ENCODE data around the gene ZNF92. TPM values are rescaled to one million over a fixed set of nuclear protein-coding genes. Genes with fewer than 3 reads are reported as not detected.

ZNF92 gene
- total and polyA plus RNA-seq, 2 of the 13 experiments (the other 11 are each of a cell fraction or from before 2014, with no cell fraction given) = 4.0 to 13.2 TPM

- TF ChIP-seq PAXIP1 (CRISPR knock-in tag; conservative IDR thresholded peaks at IDR 0.05) (peak; percentile 18; the same call in 1 of the 2 replicates), HMG20A (CRISPR knock-in tag; IDR thresholded peaks at IDR 0.05; ENCODE audit: borderline replicate concordance) (peak; percentile 11; the same call in 1 of the 2 replicates), ZMAT5 (CRISPR knock-in tag; IDR thresholded peaks at IDR 0.05; ENCODE audit: borderline replicate concordance, low read depth) (no peak), ZNF205 (CRISPR knock-in tag; IDR thresholded peaks at IDR 0.05) (no peak), NKX3-1 (CRISPR knock-in tag; IDR thresholded peaks at IDR 0.05) (no peak), FOXA1 (IDR thresholded peaks at IDR 0.05) (no peak), FOXA1 (CRISPR knock-in tag; IDR thresholded peaks at IDR 0.05) (peak; percentile 42; the same call in 1 of the 2 replicates), ZNF430 (CRISPR knock-in tag; IDR thresholded peaks at IDR 0.05) (no peak)
Observed at GRCh38 chr7:65339257-65339656, 34.4 kb upstream of the ZNF92 start (continued).

GRCh38 chr7:65342723-65343629 is 30.7 kb upstream of the ZNF92 start:
- Histone ChIP-seq H3K9ac (ENCODE audit: insufficient read depth, low read depth, low read length) (peak overlapping the region; percentile 12; the same call in 1 of the 2 replicates), H3K4me1 (ENCODE audit: insufficient read depth, low read length) (peaks cover 31% of the 10 kb centered on the region), H3K4me3 (replicated peaks in 1 of 3; ENCODE audit: insufficient read depth in 1 of 3, low read depth in 2 of 3, low read length in 3 of 3) (no peak overlapping the region; a peak in 1 of 6 replicates), H3K9me3 (ENCODE audit: low read length) (no peaks in the 10 kb centered on the region), H2AFZ (ENCODE audit: low read length) (no peak overlapping the region), H3K36me3 (replicated peaks in 1 of 2; ENCODE audit: control insufficient read depth in 1 of 2, insufficient read depth in 2 of 2, low read length in 2 of 2) (no peaks in the 10 kb centered on the region), H3K27ac (ENCODE audit: extremely low read length, insufficient read depth, low read length) (peak overlapping the region; percentile 57), H3K4me2 (ENCODE audit: low read depth, low read length) (peak overlapping the region; percentile 57), H4K20me1 (ENCODE audit: insufficient read depth, low read length) (no peaks in the 10 kb centered on the region), H3K79me2 (ENCODE audit: insufficient read depth, low read length) (no peaks in the 10 kb centered on the region), H3K27me3 (ENCODE audit: control insufficient read depth in 1 of 2, insufficient read depth in 2 of 2, low read length in 2 of 2) (no peaks in the 10 kb centered on the region)
- in situ Hi-C loops (cut with HindIII; ENCODE audit: extremely low pct_ligation_motif_present, low pct_unique_long_range_greater_than_20kb) = no loop called here
- 8% methylated on average over 4 of the region's 4 CpGs for WGBS (ENCODE audit: low lambda C conversion rate)
- ChIA-PET CTCF (ENCODE audit: low intra/inter-chr PET ratio, low total read pairs) (no interaction called here), POLR2A (interaction anchor here (0.7 to 1.2 kb wide), 2 partner anchors 31 to 305 kb away, joined by 3 to 12 read pairs; partner anchors contain the start of gene ZNF92)
- FAIRE-seq = peak; percentile 59
- intact Hi-C loops (cut with micrococcal nuclease; ENCODE audit: unreplicated experiment) = no loop called here
- peak; percentile 85 for ATAC-seq
- DNase-seq (ENCODE audit: low spot score) = peak; percentile 85
- no TSS peak for BruUV-seq (replicated peaks)
- TF ChIP-seq EHMT2 (IDR thresholded peaks at IDR 0.05; ENCODE audit: borderline replicate concordance, low read depth, low read length) = no peak
- 0 out of 2 replicates have a peak, but pooled peaks have one; percentile 8 for TF ChIP-seq ISL2 (CRISPR knock-in tag; IDR thresholded peaks at IDR 0.05)
- TF ChIP-seq HBP1 (CRISPR knock-in tag; IDR thresholded peaks at IDR 0.05; ENCODE audit: low read depth) = no peak
- peak; percentile 32; the same call in 1 of the 2 replicates for TF ChIP-seq SMAD3 (CRISPR knock-in tag; IDR thresholded peaks at IDR 0.05)
- TF ChIP-seq ZNF713 (CRISPR knock-in tag; IDR thresholded peaks at IDR 0.05) = no peak
- TF ChIP-seq SALL1 (CRISPR knock-in tag; IDR thresholded peaks at IDR 0.05) = peak; percentile 39; the same call in 1 of the 2 replicates
- TF ChIP-seq HNRNPUL1 (IDR thresholded peaks at IDR 0.05; ENCODE audit: low read depth, low read length) = no peak
- no peak for TF ChIP-seq ATF4 (CRISPR knock-in tag; IDR thresholded peaks at IDR 0.05)
- no peak for TF ChIP-seq XBP1 (CRISPR knock-in tag; IDR thresholded peaks at IDR 0.05)
